ENCODE results near the gene NELL1. TPM values are rescaled to one million over a fixed set of nuclear protein-coding genes. Genes with fewer than 3 reads are reported as not detected.

Gene NELL1
- total and polyA plus RNA-seq, 4 donors, result 11.0 to 57.9 (median 31.2) TPM

- Histone ChIP-seq H3K27me3 (ENCODE audit: control insufficient read depth, insufficient read depth, low read length) (no peaks in the 10 kb centered on the region), H3K9me3 (ENCODE audit: control insufficient read depth, insufficient read depth, low read length) (no peaks in the 10 kb centered on the region), H3K36me3 (ENCODE audit: control insufficient read depth, insufficient read depth, low read length) (no peaks in the 10 kb centered on the region), H3K27ac (ENCODE audit: low read depth, low read length) (no peak overlapping the region), H3K4me1 (ENCODE audit: control insufficient read depth, insufficient read depth, low read length) (no peaks in the 10 kb centered on the region), H3K4me3 (ENCODE audit: low read depth, low read length) (no peak overlapping the region)
- 91% methylated on average over 3 of the region's 3 CpGs for WGBS (ENCODE audit: insufficient coverage)
- DNase-seq (ENCODE audit: low read depth in 4 of 6, low spot score in 6 of 6), result no peak
Observed at GRCh38 chr11:21398195-21398594, 728.8 kb downstream of the NELL1 start.

GRCh38 chr11:21401496-21401895, 732.1 kb downstream of the NELL1 start:
- whole genome bisulfite sequencing (ENCODE audit: insufficient coverage), result 83% methylated on average over 1 of the region's 1 CpG
- H3K4me3 ChIP-seq (ENCODE audit: low read depth, low read length), result no peak overlapping the region
- no peaks in the 10 kb centered on the region for H3K36me3 ChIP-seq (ENCODE audit: control insufficient read depth, insufficient read depth, low read length)
- H3K27ac ChIP-seq (ENCODE audit: low read depth, low read length), result no peak overlapping the region
- no peaks in the 10 kb centered on the region for H3K27me3 ChIP-seq (ENCODE audit: control insufficient read depth, insufficient read depth, low read length)
- H3K4me1 ChIP-seq (ENCODE audit: control insufficient read depth, insufficient read depth, low read length), result no peaks in the 10 kb centered on the region
- H3K9me3 ChIP-seq (ENCODE audit: control insufficient read depth, insufficient read depth, low read length), result no peaks in the 10 kb centered on the region
- DNase-seq (ENCODE audit: low read depth in 4 of 6, low spot score in 6 of 6), result no peak

GRCh38 chr11:21402274-21402673, 732.9 kb downstream of the NELL1 start:
- H3K4me3 ChIP-seq (ENCODE audit: low read depth, low read length), result no peak overlapping the region
- no CpG with 5 or more reads among the region's 1 CpG for WGBS (ENCODE audit: insufficient coverage)
- H3K27me3 ChIP-seq (ENCODE audit: control insufficient read depth, insufficient read depth, low read length), result no peaks in the 10 kb centered on the region
- no peak overlapping the region for H3K27ac ChIP-seq (ENCODE audit: low read depth, low read length)
- H3K9me3 ChIP-seq (ENCODE audit: control insufficient read depth, insufficient read depth, low read length), result no peaks in the 10 kb centered on the region
- H3K36me3 ChIP-seq (ENCODE audit: control insufficient read depth, insufficient read depth, low read length), result no peaks in the 10 kb centered on the region
- no peaks in the 10 kb centered on the region for H3K4me1 ChIP-seq (ENCODE audit: control insufficient read depth, insufficient read depth, low read length)
- DNase-seq (ENCODE audit: low read depth in 4 of 6, low spot score in 6 of 6), result no peak

GRCh38 chr11:21403069-21403468, 733.7 kb downstream of the NELL1 start:
- Histone ChIP-seq H3K4me1 (ENCODE audit: control insufficient read depth, insufficient read depth, low read length) (no peaks in the 10 kb centered on the region), H3K27ac (ENCODE audit: low read depth, low read length) (no peak overlapping the region), H3K4me3 (ENCODE audit: low read depth, low read length) (no peak overlapping the region), H3K27me3 (ENCODE audit: control insufficient read depth, insufficient read depth, low read length) (no peaks in the 10 kb centered on the region), H3K36me3 (ENCODE audit: control insufficient read depth, insufficient read depth, low read length) (no peaks in the 10 kb centered on the region), H3K9me3 (ENCODE audit: control insufficient read depth, insufficient read depth, low read length) (no peaks in the 10 kb centered on the region)
- DNase-seq (ENCODE audit: low read depth in 4 of 6, low spot score in 6 of 6), result no peak

GRCh38 chr11:21405422-21405821, 736.0 kb downstream of the NELL1 start:
- no CpG with 5 or more reads among the region's 1 CpG for WGBS (ENCODE audit: insufficient coverage)
- H3K9me3 ChIP-seq (ENCODE audit: control insufficient read depth, insufficient read depth, low read length), result no peaks in the 10 kb centered on the region
- H3K4me3 ChIP-seq (ENCODE audit: low read depth, low read length), result no peak overlapping the region
- no peaks in the 10 kb centered on the region for H3K36me3 ChIP-seq (ENCODE audit: control insufficient read depth, insufficient read depth, low read length)
- H3K27me3 ChIP-seq (ENCODE audit: control insufficient read depth, insufficient read depth, low read length), result no peaks in the 10 kb centered on the region
- H3K4me1 ChIP-seq (ENCODE audit: control insufficient read depth, insufficient read depth, low read length), result no peaks in the 10 kb centered on the region
- H3K27ac ChIP-seq (ENCODE audit: low read depth, low read length), result no peak overlapping the region
- no peak for DNase-seq (ENCODE audit: low read depth in 4 of 6, low spot score in 6 of 6)

- H3K4me1 ChIP-seq (ENCODE audit: control insufficient read depth, insufficient read depth, low read length), result no peaks in the 10 kb centered on the region
- no CpG with 5 or more reads among the region's 5 CpGs for WGBS (ENCODE audit: insufficient coverage)
Observed at GRCh38 chr11:21410513-21410912, 741.1 kb downstream of the NELL1 start.

GRCh38 chr11:21411104-21411503, 741.7 kb downstream of the NELL1 start:
- no peak overlapping the region for H3K27ac ChIP-seq (ENCODE audit: low read depth, low read length)

More at GRCh38 chr11:21410513-21410912, 741.1 kb downstream of the NELL1 start:
- H3K27me3 ChIP-seq (ENCODE audit: control insufficient read depth, insufficient read depth, low read length), result no peaks in the 10 kb centered on the region
- DNase-seq (ENCODE audit: low read depth in 4 of 6, low spot score in 6 of 6), result peak in 2 of 6 donors; percentile 5 to 86
- no peak overlapping the region for H3K27ac ChIP-seq (ENCODE audit: low read depth, low read length)
- no peaks in the 10 kb centered on the region for H3K36me3 ChIP-seq (ENCODE audit: control insufficient read depth, insufficient read depth, low read length)
- no peak overlapping the region for H3K4me3 ChIP-seq (ENCODE audit: low read depth, low read length)
- no peaks in the 10 kb centered on the region for H3K9me3 ChIP-seq (ENCODE audit: control insufficient read depth, insufficient read depth, low read length)

GRCh38 chr11:21411597-21411996, 742.2 kb downstream of the NELL1 start:
- WGBS (ENCODE audit: insufficient coverage), result 100% methylated on average over 1 of the region's 1 CpG
- no peaks in the 10 kb centered on the region for H3K27me3 ChIP-seq (ENCODE audit: control insufficient read depth, insufficient read depth, low read length)

More at GRCh38 chr11:21411104-21411503, 741.7 kb downstream of the NELL1 start:
- H3K27me3 ChIP-seq (ENCODE audit: control insufficient read depth, insufficient read depth, low read length), result no peaks in the 10 kb centered on the region
- H3K4me1 ChIP-seq (ENCODE audit: control insufficient read depth, insufficient read depth, low read length), result no peaks in the 10 kb centered on the region
- no CpG with 5 or more reads among the region's 1 CpG for WGBS (ENCODE audit: insufficient coverage)
- H3K9me3 ChIP-seq (ENCODE audit: control insufficient read depth, insufficient read depth, low read length), result no peaks in the 10 kb centered on the region
- no peak overlapping the region for H3K4me3 ChIP-seq (ENCODE audit: low read depth, low read length)
- H3K36me3 ChIP-seq (ENCODE audit: control insufficient read depth, insufficient read depth, low read length), result no peaks in the 10 kb centered on the region
- DNase-seq (ENCODE audit: low read depth in 4 of 6, low spot score in 6 of 6), result no peak

GRCh38 chr11:21412652-21413383, 743.4 kb downstream of the NELL1 start:
- DNase-seq (ENCODE audit: low read depth in 4 of 6, low spot score in 6 of 6), result no peak
- no peaks in the 10 kb centered on the region for H3K4me1 ChIP-seq (ENCODE audit: control insufficient read depth, insufficient read depth, low read length)
- H3K4me3 ChIP-seq (ENCODE audit: low read depth, low read length), result no peak overlapping the region
- no peaks in the 10 kb centered on the region for H3K9me3 ChIP-seq (ENCODE audit: control insufficient read depth, insufficient read depth, low read length)
- 76% methylated on average over 3 of the region's 5 CpGs for WGBS (ENCODE audit: insufficient coverage)
- no peak overlapping the region for H3K27ac ChIP-seq (ENCODE audit: low read depth, low read length)
- H3K27me3 ChIP-seq (ENCODE audit: control insufficient read depth, insufficient read depth, low read length), result no peaks in the 10 kb centered on the region
- no peaks in the 10 kb centered on the region for H3K36me3 ChIP-seq (ENCODE audit: control insufficient read depth, insufficient read depth, low read length)

More at GRCh38 chr11:21411597-21411996, 742.2 kb downstream of the NELL1 start:
- Histone ChIP-seq H3K4me3 (ENCODE audit: low read depth, low read length) (no peak overlapping the region), H3K9me3 (ENCODE audit: control insufficient read depth, insufficient read depth, low read length) (no peaks in the 10 kb centered on the region), H3K27ac (ENCODE audit: low read depth, low read length) (no peak overlapping the region), H3K4me1 (ENCODE audit: control insufficient read depth, insufficient read depth, low read length) (no peaks in the 10 kb centered on the region), H3K36me3 (ENCODE audit: control insufficient read depth, insufficient read depth, low read length) (no peaks in the 10 kb centered on the region)
- no peak for DNase-seq (ENCODE audit: low read depth in 4 of 6, low spot score in 6 of 6)

GRCh38 chr11:21414953-21415352, 745.6 kb downstream of the NELL1 start:
- WGBS (ENCODE audit: insufficient coverage), result 83% methylated on average over 1 of the region's 2 CpGs
- no peaks in the 10 kb centered on the region for H3K9me3 ChIP-seq (ENCODE audit: control insufficient read depth, insufficient read depth, low read length)
- H3K27ac ChIP-seq (ENCODE audit: low read depth, low read length), result no peak overlapping the region
- H3K27me3 ChIP-seq (ENCODE audit: control insufficient read depth, insufficient read depth, low read length), result no peaks in the 10 kb centered on the region
- H3K4me1 ChIP-seq (ENCODE audit: control insufficient read depth, insufficient read depth, low read length), result no peaks in the 10 kb centered on the region
- H3K4me3 ChIP-seq (ENCODE audit: low read depth, low read length), result no peak overlapping the region
- DNase-seq (ENCODE audit: low read depth in 4 of 6, low spot score in 6 of 6), result no peak
- no peaks in the 10 kb centered on the region for H3K36me3 ChIP-seq (ENCODE audit: control insufficient read depth, insufficient read depth, low read length)

All from spinal cord (tissue), 10 donors.